ENCODE measurements around the gene PARD3.

- TF ChIP-seq POLR2A (IDR thresholded peaks at IDR 0.05) = no peak
- TF ChIP-seq CTCF (IDR thresholded peaks at IDR 0.05) = no peak
Measured at GRCh38 chr10:34151481-34151880, 663.6 kb downstream of the PARD3 start.
